Stimulated activated CD8-positive, alpha-beta memory T cell treated with anti-CD3 and anti-CD28 coated beads, Interleukin-12 subunit alpha, Interleukin-12 subunit beta, amount 100 ng/mL, for 1 hour (primary cell): Measurements from ENCODE around the gene VAT1.
"Not testable (repeated sequence)": the region's sequence is repeated elsewhere in the genome, so short reads cannot be mapped to it uniquely, and the experiment has no call there.

Experiments
- DNase-seq: peaks from one replicate; pipeline ENCODE4 v3.0.0-alpha.2; 2020; ENCODE audit warnings: low read depth

VAT1 gene

GRCh38 chr17:43021741-43022512, at the start of gene VAT1:
TSS of gene VAT1 (minus strand) at chr17:43022385. CDS start at chr17:43022322, 63 bp downstream.
- DNase-seq: peak; percentile 37

GRCh38 chr17:43070872-43071271, 48.7 kb upstream of the VAT1 start:
- no peak for DNase-seq

GRCh38 chr17:43070257-43070656, 48.1 kb upstream of the VAT1 start:
- DNase-seq: no peak

GRCh38 chr17:43069368-43069898, 47.2 kb upstream of the VAT1 start:
- DNase-seq: no peak

GRCh38 chr17:43068570-43069367, 46.6 kb upstream of the VAT1 start:
- DNase-seq: no peak

- no peak for DNase-seq
Observed at GRCh38 chr17:43062984-43063638, 40.9 kb upstream of the VAT1 start.

- DNase-seq: no peak
Observed at GRCh38 chr17:43056051-43056450, 33.9 kb upstream of the VAT1 start.

- not testable (repeated sequence) for DNase-seq
Observed at GRCh38 chr17:43053008-43053407, 30.8 kb upstream of the VAT1 start.

GRCh38 chr17:43051969-43052368, 29.8 kb upstream of the VAT1 start:
- DNase-seq: no peak

GRCh38 chr17:43044024-43044423, 21.8 kb upstream of the VAT1 start:
- DNase-seq: no peak

- no peak for DNase-seq
Observed at GRCh38 chr17:43043307-43043706, 21.1 kb upstream of the VAT1 start.

GRCh38 chr17:43042025-43042628, 19.9 kb upstream of the VAT1 start:
- DNase-seq: no peak

GRCh38 chr17:43040655-43041054, 18.5 kb upstream of the VAT1 start:
- DNase-seq: no peak

- DNase-seq: no peak
Observed at GRCh38 chr17:43039646-43040045, 17.5 kb upstream of the VAT1 start.

GRCh38 chr17:43034894-43035293, 12.7 kb upstream of the VAT1 start:
- DNase-seq: no peak

GRCh38 chr17:43033948-43034881, 12.0 kb upstream of the VAT1 start:
- DNase-seq: no peak

GRCh38 chr17:43031666-43032065, 9.5 kb upstream of the VAT1 start:
- no peak for DNase-seq

GRCh38 chr17:43030137-43030767, 8.1 kb upstream of the VAT1 start:
- no peak for DNase-seq

GRCh38 chr17:43028221-43028861, 6.2 kb upstream of the VAT1 start:
- no peak for DNase-seq
